ENCODE results near the gene STAC3. TPM values are rescaled to one million over a fixed set of nuclear protein-coding genes. Genes with fewer than 3 reads are reported as not detected.
A peak's percentile ranks its signal among the peaks of the same experiment; 100 is the strongest.

Gene STAC3
- total RNA-seq, 4 donors from 2014 or later: 0.42 to 1.7 (median 1.2) TPM

DNA sequence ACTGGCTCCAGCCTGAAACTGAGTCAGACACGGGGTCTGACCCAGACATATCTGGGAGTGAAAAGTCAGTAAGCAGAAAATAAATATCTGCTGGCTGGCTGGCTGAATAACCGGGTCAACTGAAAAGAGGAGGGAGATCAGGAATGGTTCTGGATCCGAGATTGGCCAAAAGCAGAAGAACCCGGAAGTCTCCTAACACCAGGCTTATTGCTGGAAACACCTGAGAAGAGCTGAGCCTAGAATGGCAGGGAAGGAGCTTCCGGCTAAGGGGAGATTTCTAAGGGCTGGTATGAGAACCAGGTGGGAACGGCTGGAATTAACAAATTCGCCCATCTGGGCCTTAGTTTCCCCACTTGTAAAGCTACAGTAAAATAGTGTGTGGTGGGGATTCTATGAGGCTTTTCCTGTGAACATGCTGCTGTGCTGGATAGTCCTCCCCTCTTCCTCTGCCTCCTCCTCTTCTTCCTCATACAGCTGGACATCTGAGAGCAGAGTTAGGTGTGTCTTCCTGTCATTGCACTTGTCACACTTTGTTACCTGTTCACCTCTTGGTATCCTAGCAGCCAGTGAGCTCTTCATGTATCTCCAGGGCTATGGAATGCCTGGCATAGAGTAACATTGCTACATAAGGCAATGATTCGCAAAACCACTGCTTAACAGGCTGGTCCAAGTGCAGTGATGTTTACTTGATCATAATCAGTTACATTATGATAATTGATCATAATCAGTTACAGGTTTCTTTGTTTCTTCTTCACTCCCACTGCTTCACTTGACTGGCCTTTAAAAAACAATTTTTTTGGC, 23.5 kb downstream of the STAC3 start:
- WGBS: 66% methylated on average over 7 of the region's 8 CpGs
- no peak for TF ChIP-seq EP300 (IDR thresholded peaks at IDR 0.05)
- TF ChIP-seq POLR2AphosphoS5 (IDR thresholded peaks at IDR 0.05): no peak
- no peak for TF ChIP-seq POLR2A (IDR thresholded peaks at IDR 0.05; ENCODE audit: low read depth)
- TF ChIP-seq, protein P1, sequence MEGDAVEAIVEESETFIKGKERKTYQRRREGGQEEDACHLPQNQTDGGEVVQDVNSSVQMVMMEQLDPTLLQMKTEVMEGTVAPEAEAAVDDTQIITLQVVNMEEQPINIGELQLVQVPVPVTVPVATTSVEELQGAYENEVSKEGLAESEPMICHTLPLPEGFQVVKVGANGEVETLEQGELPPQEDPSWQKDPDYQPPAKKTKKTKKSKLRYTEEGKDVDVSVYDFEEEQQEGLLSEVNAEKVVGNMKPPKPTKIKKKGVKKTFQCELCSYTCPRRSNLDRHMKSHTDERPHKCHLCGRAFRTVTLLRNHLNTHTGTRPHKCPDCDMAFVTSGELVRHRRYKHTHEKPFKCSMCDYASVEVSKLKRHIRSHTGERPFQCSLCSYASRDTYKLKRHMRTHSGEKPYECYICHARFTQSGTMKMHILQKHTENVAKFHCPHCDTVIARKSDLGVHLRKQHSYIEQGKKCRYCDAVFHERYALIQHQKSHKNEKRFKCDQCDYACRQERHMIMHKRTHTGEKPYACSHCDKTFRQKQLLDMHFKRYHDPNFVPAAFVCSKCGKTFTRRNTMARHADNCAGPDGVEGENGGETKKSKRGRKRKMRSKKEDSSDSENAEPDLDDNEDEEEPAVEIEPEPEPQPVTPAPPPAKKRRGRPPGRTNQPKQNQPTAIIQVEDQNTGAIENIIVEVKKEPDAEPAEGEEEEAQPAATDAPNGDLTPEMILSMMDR (IDR thresholded peaks at IDR 0.05): no peak
- intact Hi-C loops (cut with DNase I): no loop called here
- no peak for DNase-seq (ENCODE audit: extremely low spot score)
- H3K36me3 ChIP-seq: peaks cover 7 to 16% (median 14%) of the 10 kb centered on the region in 4 donors
- no peak overlapping the region for H3K27ac ChIP-seq (replicated peaks in 1 of 4)
- H3K4me1 ChIP-seq: peaks cover 21 to 49% (median 43%) of the 10 kb centered on the region in 4 donors
- H3K27me3 ChIP-seq: peaks cover 3 to 54% (median 46%) of the 10 kb centered on the region in 4 donors
- no peaks in the 10 kb centered on the region for H3K9me3 ChIP-seq
- H3K4me3 ChIP-seq: no peak overlapping the region

DNA sequence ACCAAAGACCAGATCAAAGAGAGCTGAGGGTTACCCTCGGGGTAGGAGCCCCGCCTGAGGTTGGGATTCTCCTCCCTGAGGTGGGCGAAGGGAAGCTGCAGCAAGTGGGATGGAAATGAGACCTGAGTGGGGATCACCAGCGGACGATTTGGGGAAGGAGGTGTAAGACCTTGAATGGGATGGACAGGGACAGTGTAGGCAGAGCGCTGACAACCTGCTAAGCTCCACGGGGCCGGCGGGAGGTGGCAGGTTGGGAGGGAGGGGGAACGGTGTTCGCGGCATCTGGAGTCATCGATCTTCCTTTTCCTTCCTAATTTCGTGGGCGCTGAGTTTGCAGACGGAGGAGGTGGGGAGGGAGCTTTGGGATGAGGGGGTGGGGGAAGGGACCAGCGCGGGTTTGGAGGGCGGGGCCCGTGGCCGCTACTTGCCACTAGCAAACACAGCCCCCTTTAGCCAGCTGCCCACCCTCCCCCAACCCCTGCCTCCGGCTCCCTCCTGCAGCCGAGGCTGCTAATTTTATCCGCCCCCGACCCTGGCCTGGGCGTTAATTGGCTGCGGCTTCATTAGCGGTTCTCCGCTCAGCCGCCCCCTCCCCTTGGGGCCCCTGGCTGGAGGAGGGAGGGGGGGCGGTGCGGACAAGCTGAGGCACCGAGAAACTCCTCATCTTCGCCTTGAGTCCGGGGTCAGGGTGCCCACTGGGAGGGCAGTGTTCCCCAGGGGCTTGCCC, 24.2 kb downstream of the STAC3 start:
- peak overlapping the region in 2 of 4 donors; percentile 4 to 8 for H3K4me3 ChIP-seq
- intact Hi-C loops (cut with DNase I): no loop called here

DNA sequence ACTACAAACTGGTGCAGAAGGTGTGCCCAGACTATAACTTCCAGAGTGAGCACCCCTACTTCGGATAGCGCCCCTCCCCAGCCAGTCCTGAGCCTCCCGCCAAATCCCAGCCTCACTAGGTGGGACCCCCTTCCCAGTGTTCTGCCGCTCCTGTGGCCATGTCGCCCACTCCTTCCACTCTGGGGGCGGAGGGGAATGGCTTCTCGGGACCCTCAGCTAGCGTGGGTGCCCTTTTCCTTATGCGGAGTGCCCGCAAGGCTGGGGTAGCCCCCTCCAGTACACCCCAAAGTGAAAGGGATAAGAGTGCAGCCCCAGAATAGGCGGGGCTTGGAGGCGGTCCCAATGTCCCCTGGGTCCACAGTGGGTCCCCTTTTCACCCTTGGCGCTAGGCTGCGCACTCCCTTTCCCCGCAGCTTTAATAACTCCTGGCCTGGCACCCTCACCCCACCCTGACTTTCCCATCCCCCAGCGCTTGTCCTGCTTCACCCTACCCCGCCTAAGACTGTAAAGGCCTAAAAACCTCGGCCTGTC, 25.2 kb downstream of the STAC3 start:
- intact Hi-C loops (cut with DNase I): no loop called here
- no peak overlapping the region for H3K27ac ChIP-seq (replicated peaks in 1 of 4)
- H3K36me3 ChIP-seq: no peaks in the 10 kb centered on the region
- no peaks in the 10 kb centered on the region for H3K9me3 ChIP-seq
- DNase-seq (ENCODE audit: extremely low spot score): no peak
- no peak overlapping the region for H3K4me3 ChIP-seq
- 59% methylated on average over 15 of the region's 18 CpGs for WGBS
- H3K27me3 ChIP-seq: peaks cover 3 to 71% (median 60%) of the 10 kb centered on the region in 4 donors
- peaks cover 17 to 47% (median 41%) of the 10 kb centered on the region in 4 donors for H3K4me1 ChIP-seq
- TF ChIP-seq EP300 (IDR thresholded peaks at IDR 0.05): no peak
- TF ChIP-seq POLR2AphosphoS5 (IDR thresholded peaks at IDR 0.05): no peak
- TF ChIP-seq, protein P1 (IDR thresholded peaks at IDR 0.05): no peak
- TF ChIP-seq POLR2A (IDR thresholded peaks at IDR 0.05; ENCODE audit: low read depth): no peak

More for the DNA sequence above, 24.2 kb downstream of the STAC3 start:
- WGBS: 27% methylated on average over 21 of the region's 35 CpGs
- H3K27me3 ChIP-seq: peaks cover 3 to 61% (median 53%) of the 10 kb centered on the region in 4 donors
- no peak for DNase-seq (ENCODE audit: extremely low spot score)
- peaks cover 0 to 8% (median 7%) of the 10 kb centered on the region in 4 donors for H3K36me3 ChIP-seq
- peaks cover 21 to 49% (median 43%) of the 10 kb centered on the region in 4 donors for H3K4me1 ChIP-seq
- no peaks in the 10 kb centered on the region for H3K9me3 ChIP-seq
- no peak for TF ChIP-seq POLR2AphosphoS5 (IDR thresholded peaks at IDR 0.05)
- TF ChIP-seq POLR2A (IDR thresholded peaks at IDR 0.05; ENCODE audit: low read depth): no peak
- TF ChIP-seq EP300 (IDR thresholded peaks at IDR 0.05): no peak
- TF ChIP-seq, protein P1 (IDR thresholded peaks at IDR 0.05): no peak
- H3K27ac ChIP-seq (replicated peaks in 1 of 4): no peak overlapping the region

DNA sequence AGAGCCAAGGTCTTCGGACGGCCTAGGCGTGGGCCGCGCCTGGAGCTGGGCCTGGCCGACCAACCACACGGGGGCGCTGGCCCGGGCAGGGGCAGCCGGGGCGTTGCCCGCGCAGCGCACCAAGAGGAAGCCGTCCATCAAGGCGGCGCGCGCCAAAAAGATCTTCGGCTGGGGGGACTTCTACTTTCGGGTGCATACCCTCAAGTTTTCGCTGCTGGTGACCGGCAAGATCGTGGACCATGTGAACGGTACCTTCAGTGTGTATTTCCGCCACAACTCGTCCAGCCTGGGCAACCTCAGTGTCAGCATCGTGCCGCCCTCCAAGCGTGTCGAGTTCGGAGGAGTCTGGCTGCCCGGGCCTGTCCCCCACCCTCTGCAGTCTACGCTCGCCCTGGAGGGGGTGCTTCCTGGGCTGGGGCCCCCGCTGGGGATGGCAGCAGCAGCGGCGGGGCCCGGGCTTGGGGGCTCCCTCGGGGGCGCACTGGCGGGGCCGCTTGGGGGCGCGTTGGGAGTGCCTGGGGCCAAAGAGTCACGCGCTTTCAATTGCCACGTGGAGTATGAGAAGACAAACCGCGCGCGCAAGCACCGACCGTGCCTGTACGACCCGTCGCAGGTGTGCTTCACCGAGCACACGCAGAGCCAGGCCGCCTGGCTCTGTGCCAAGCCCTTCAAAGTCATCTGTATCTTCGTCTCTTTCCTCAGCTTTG, 25.9 kb downstream of the STAC3 start:
- intact Hi-C loops (cut with DNase I): no loop called here
- Histone ChIP-seq H3K9me3 (no peaks in the 10 kb centered on the region), H3K27ac (replicated peaks in 1 of 4) (no peak overlapping the region), H3K36me3 (no peaks in the 10 kb centered on the region), H3K27me3 (peaks cover 3 to 77% (median 66%) of the 10 kb centered on the region in 4 donors), H3K4me1 (peaks cover 10 to 43% (median 38%) of the 10 kb centered on the region in 4 donors), H3K4me3 (peak overlapping the region in 1 of 4 donors; percentile 3)
- TF ChIP-seq POLR2A (IDR thresholded peaks at IDR 0.05; ENCODE audit: low read depth): no peak
- no peak for TF ChIP-seq EP300 (IDR thresholded peaks at IDR 0.05)
- TF ChIP-seq, protein P1 (IDR thresholded peaks at IDR 0.05): peak; percentile 46 to 58 (median 46)
- TF ChIP-seq POLR2AphosphoS5 (IDR thresholded peaks at IDR 0.05): no peak
- no peak for DNase-seq (ENCODE audit: extremely low spot score)
- WGBS: 33% methylated on average over 11 of the region's 61 CpGs
